ENCODE measurements around the gene OCRL.
A peak's percentile ranks its signal among the peaks of the same experiment; 100 is the strongest.

The OCRL gene

GRCh38 chrX:129586446-129586845, 46.4 kb downstream of the OCRL start:
- no peak for DNase-seq (ENCODE audit: low read depth)

GRCh38 chrX:129590596-129590995, 50.5 kb downstream of the OCRL start:
- no peak for DNase-seq (ENCODE audit: low read depth)

GRCh38 chrX:129593137-129593536, 53.1 kb downstream of the OCRL start:
- DNase-seq (ENCODE audit: low read depth) = no peak

DNA sequence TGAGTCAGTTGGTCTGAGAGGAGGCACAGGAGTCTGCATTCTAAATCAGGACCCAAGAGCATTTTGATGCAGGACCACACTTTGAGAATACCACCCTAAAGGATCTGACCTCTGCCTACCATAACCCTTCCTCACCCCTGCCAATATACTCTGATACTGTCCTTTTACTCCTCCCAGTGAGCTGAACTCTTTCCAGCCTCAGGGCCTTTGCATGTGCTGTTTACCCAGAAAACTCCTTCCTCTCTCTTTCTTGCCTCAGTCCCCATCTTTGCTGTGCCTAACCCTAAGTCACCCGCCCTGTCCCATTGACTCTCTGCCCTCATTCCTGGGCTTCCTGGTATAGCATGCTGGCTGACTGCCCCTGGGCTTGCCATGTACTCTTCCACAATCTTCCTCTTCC, 54.7 kb downstream of the OCRL start:
- no peak for DNase-seq (ENCODE audit: low read depth)

- no peak for DNase-seq (ENCODE audit: low read depth)
These were observed 56.0 kb downstream of the OCRL start for GRCh38 chrX:129596077-129596476.

- no peak for DNase-seq (ENCODE audit: low read depth)
These were observed 57.8 kb downstream of the OCRL start for GRCh38 chrX:129597905-129598304.

DNA sequence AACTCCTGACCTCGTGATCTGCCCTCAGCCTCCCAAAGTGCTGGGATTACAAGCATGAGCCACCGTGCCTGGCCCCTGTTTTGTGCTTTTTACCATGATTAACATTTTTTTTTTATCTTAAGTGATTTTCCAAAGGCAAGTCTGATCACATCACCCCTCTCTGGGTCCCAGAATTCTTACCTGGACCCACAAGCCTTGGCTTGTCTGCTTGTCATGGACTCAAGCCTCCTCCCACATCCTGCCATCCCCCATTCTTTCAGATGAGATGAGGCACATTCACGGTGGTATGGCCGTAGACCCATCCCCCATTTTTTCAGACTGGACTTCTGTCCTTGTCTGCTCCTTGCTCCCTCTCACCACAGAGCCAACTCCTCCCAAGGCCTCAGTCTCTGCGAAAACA, 59.4 kb downstream of the OCRL start:
- no peak for DNase-seq (ENCODE audit: low read depth)

GRCh38 chrX:129599996-129600395, 59.9 kb downstream of the OCRL start:
- DNase-seq (ENCODE audit: low read depth) = no peak

DNA sequence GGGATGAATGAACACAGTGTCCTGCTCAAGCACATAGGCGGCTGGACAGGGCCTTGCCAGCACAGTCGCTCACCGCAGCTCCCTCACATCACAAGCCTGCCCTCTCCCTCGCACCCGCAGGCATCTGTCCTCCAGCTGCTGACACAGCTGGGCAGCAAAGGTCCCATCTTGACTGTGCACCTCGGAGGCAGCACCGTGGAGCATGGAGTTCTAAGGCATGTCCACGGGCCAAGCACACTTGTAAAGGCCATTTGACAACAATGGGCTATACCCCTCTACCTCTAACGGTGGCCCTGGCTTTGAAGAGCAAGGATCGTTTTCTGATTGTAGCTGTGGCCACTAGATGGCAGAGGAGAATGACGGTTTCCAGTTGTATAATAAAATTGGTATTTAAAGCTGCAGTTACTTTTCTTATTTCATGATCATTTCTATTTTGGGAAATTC, 60.9 kb downstream of the OCRL start:
- no peak for DNase-seq (ENCODE audit: low read depth)

DNA sequence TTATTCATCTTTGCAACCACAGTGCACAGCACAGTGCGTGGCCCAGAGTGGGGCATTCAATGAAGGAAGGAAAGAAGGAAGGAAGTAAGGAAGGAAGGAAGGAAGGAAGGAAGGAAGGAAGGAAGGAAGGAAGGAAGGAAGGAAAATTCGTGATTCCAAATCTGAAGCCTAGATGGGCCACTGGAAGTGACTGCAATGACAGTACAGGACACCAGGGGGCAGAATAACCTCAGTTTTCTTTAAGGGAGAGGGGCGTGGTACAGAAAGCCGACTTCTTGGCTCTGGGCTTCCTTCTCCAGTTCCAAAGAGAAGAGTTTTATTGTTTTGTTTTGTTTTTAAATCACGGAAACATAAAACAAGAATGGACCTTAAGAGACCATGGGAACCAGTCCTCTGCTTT, 66.9 kb downstream of the OCRL start:
- peak; percentile 16 for DNase-seq (ENCODE audit: low read depth)

GRCh38 chrX:129608496-129608895, 68.4 kb downstream of the OCRL start:
- no peak for DNase-seq (ENCODE audit: low read depth)

- DNase-seq (ENCODE audit: low read depth) = no peak
These were observed 69.3 kb downstream of the OCRL start for GRCh38 chrX:129609395-129609794.

DNA sequence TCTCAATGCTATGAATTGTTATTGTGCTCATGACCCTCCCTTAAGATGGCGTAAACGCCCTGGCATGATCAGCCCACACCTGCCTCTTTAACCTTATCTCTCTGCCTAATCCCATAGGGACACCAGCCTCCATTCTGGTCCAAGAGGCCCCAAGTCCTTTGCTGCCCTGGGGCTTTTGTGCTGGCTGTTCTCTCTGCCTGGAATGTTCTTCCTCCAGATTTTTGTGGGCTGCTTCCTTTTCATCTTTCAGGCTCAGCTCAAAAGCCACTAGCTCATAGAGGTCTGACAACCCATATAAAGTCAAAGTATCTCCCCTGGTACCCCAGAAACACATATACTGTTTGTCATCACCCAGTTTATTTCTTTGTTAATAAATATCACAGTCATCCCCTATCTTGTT, 72.3 kb downstream of the OCRL start:
- DNase-seq (ENCODE audit: low read depth) = no peak

DNA sequence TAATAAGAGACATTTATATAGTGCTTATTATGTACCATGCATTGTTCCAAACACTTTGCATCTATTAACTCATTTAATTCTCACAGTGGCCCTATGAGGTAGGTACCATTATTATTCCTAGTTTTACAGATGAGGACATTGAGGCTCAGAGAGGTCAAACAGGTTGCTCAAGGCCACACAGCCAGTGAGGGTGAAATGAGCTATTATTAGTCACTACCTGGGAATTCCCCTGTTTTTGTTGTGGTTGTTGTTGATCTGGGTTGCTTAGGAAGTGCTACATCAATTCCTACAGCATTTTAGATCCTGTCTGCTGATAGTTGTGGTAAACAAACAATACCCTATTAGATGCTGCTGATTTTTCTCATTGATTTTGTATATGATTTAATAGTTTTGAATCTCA, 73.5 kb downstream of the OCRL start:
- no peak for DNase-seq (ENCODE audit: low read depth)

GRCh38 chrX:129614481-129615255, 74.6 kb downstream of the OCRL start:
- no peak for DNase-seq (ENCODE audit: low read depth)

DNA sequence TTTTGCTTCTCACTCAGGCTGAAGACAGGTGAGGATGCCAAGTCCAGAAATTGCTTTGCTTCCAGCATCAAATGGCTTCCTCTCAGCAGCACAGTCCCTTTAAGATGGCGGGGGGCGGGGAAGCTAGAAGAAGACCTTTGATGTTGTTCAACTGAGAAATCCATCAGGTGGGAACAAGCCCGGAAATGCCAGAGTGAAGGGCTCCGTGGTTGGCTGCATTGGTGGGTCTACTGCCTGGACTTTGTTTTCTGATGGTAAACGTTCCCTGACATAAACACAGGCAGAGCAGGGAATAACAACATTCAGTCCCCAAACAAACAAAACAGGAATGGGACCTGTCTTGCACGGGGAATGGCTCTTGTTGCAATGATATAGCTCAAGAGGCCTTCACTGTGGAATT, 77.4 kb downstream of the OCRL start:
- DNase-seq (ENCODE audit: low read depth) = no peak

GRCh38 chrX:129618997-129619396, 78.9 kb downstream of the OCRL start:
- DNase-seq (ENCODE audit: low read depth) = no peak

GRCh38 chrX:129622757-129623301, 82.8 kb downstream of the OCRL start:
- no peak for DNase-seq (ENCODE audit: low read depth)

DNA sequence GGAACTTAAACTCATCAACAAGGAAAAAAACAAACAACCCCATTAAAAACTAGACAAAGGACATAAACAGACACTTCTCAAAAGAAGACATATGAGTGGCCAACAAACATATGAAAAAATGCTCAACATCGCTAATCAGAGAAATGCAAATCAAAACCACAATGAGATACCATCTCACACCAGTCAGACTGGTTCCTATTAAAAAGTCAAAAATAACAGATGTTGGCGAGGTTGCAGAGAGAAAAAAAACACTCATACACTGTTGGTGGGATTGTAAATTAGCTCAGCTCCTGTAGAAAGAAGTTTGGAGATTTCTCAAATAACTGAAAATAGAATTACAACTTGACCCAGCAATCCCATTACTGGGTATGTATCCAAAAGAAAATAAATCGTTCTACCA, 86.0 kb downstream of the OCRL start:
- DNase-seq (ENCODE audit: low read depth) = no peak

- no peak for DNase-seq (ENCODE audit: low read depth)
These were observed 89.8 kb downstream of the OCRL start for GRCh38 chrX:129629837-129630236.

GRCh38 chrX:129631849-129632248, 91.8 kb downstream of the OCRL start:
- no peak for DNase-seq (ENCODE audit: low read depth)

DNA sequence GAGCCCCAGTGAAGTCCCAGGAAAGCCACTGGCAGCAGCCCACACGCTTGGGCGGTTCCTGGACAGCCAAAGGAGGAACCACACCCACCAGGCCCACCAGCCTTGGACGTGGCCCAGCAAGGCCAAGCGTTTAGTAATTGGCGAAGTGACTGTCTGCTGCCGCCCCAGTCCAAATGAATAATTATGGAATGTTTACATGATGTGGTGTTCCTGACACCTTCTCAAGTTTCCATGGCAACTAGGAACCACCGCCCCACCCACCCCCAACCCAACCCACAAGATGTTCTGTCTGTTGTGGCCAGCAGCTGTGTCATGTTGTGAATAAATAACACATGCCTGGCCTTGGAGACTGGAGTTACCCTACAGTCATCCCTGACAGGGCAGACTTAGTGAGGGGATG, 92.4 kb downstream of the OCRL start:
- DNase-seq (ENCODE audit: low read depth) = no peak

GRCh38 chrX:129634541-129634940, 94.5 kb downstream of the OCRL start:
- DNase-seq (ENCODE audit: low read depth) = no peak

DNA sequence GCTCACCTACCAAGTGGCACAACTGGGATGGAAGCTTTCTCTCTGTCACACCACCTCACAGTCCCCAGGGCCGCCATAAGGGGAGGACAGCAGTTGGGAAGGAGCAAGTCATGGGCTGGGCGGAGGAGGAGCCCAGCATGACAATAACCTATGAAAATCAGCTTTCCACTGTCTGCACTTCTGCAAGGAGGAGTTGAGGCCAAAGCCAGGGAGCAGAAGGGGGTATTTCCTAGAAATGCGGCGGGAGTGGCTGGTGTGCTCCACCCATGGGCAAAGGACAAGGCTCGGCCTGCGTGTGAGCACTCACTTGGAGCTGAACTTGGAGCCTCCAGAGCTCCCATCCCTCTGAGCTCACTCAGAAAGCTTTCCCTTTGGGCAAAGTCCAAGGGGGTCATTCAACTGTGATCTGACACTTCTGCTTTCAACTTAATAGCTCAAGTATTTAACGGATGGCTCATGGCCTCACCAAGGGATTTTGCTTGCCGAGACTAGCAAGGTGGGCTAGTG, 96.2 kb downstream of the OCRL start:
- no peak for DNase-seq (ENCODE audit: low read depth)
